Germinal center (tissue), 1 donor: ENCODE measurements around the gene ARID1B.

Experiments used
- DNase-seq: peaks from one replicate; pipeline ENCODE4 v3.0.0; 2012; ENCODE audit warnings: mixed read lengths, low spot score

The ARID1B gene

GRCh38 chr6:157099912-157100593, 322.9 kb downstream of the ARID1B start:
- peak; percentile 32 for DNase-seq

- no peak for DNase-seq
These were observed 324.0 kb downstream of the ARID1B start for GRCh38 chr6:157101166-157101565.

- no peak for DNase-seq
These were observed 327.6 kb downstream of the ARID1B start for GRCh38 chr6:157104803-157105202.

- no peak for DNase-seq
These were observed 329.3 kb downstream of the ARID1B start for GRCh38 chr6:157106487-157106886.

- DNase-seq = no peak
These were observed 330.4 kb downstream of the ARID1B start for GRCh38 chr6:157107571-157107914.

- no peak for DNase-seq
These were observed 330.9 kb downstream of the ARID1B start for GRCh38 chr6:157107915-157108651.

- DNase-seq = no peak
These were observed 331.7 kb downstream of the ARID1B start for GRCh38 chr6:157108923-157109322.

- DNase-seq = no peak
These were observed 333.4 kb downstream of the ARID1B start for GRCh38 chr6:157110607-157111006.

- no peak for DNase-seq
These were observed 336.2 kb downstream of the ARID1B start for GRCh38 chr6:157113389-157113788.

- no peak for DNase-seq
These were observed 339.2 kb downstream of the ARID1B start for GRCh38 chr6:157116426-157116825.

GRCh38 chr6:157117431-157118095, 340.4 kb downstream of the ARID1B start:
- no peak for DNase-seq

- no peak for DNase-seq
These were observed 342.4 kb downstream of the ARID1B start for GRCh38 chr6:157119502-157120027.

GRCh38 chr6:157120534-157121232, 343.5 kb downstream of the ARID1B start:
- DNase-seq = no peak

- DNase-seq = no peak
These were observed 344.7 kb downstream of the ARID1B start for GRCh38 chr6:157121897-157122296.

- DNase-seq = no peak
These were observed 346.1 kb downstream of the ARID1B start for GRCh38 chr6:157123234-157123633.

- DNase-seq = no peak
These were observed 347.5 kb downstream of the ARID1B start for GRCh38 chr6:157124485-157125254.

- DNase-seq = no peak
These were observed 348.4 kb downstream of the ARID1B start for GRCh38 chr6:157125531-157125930.

- DNase-seq = no peak
These were observed 349.3 kb downstream of the ARID1B start for GRCh38 chr6:157126183-157127098.

- DNase-seq = no peak
These were observed 351.1 kb downstream of the ARID1B start for GRCh38 chr6:157128235-157128775.

- DNase-seq = no peak
These were observed 354.1 kb downstream of the ARID1B start for GRCh38 chr6:157131250-157131649.
